Measurements from ENCODE around the gene COL9A3.

COL9A3 gene

DNA sequence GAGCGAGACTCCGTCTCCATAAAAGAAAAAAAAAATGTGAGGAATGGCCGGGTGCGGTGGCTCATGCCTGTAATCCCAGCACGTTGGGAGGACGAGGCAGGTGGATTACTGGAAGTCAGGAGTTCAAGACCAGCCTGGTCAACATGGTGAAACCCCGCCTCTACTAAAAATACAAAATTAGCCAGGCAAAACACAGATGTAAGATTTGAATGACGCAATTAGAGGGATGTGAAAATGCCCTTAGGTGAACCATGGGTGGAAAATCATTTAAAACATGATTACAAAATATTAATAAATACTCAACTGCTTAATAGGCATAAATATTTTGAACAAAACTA lies 20.9 kb downstream of the COL9A3 start:
- Histone ChIP-seq H2BK5ac (ENCODE audit: low read depth, low read length, poor library complexity) (no peak overlapping the region), H3K36me3 (ENCODE audit: control insufficient read depth in 1 of 2, insufficient read depth in 2 of 2, low read length in 2 of 2) (peaks cover 43 to 44% of the 10 kb centered on the region in 2 experiments), H3K27me3 (ENCODE audit: insufficient read depth, low read length) (no peaks in the 10 kb centered on the region), H3K79me1 (ENCODE audit: low read length) (no peaks in the 10 kb centered on the region), H4K12ac (ENCODE audit: low read depth, low read length) (no peak overlapping the region), H3K9me3 (ENCODE audit: insufficient read depth, low read depth, low read length) (no peaks in the 10 kb centered on the region), H3K4me2 (ENCODE audit: low read length) (no peak overlapping the region), H3K9ac (ENCODE audit: low read length) (no peak overlapping the region), H2BK120ac (ENCODE audit: insufficient read depth, low read length, poor library complexity) (no peak overlapping the region), H4K8ac (ENCODE audit: low read depth, low read length) (no peak overlapping the region), H2AFZ (ENCODE audit: insufficient read depth, low read length, poor library complexity) (no peak overlapping the region), H4K91ac (ENCODE audit: low read depth, low read length) (no peak overlapping the region), H3K23ac (ENCODE audit: low read length) (no peak overlapping the region), H3K18ac (ENCODE audit: low read length) (no peak overlapping the region), H2BK12ac (ENCODE audit: low read length) (no peak overlapping the region), H3K27ac (ENCODE audit: low read depth, low read length) (no peak overlapping the region), H3K14ac (ENCODE audit: low read length) (no peak overlapping the region), H3K79me2 (ENCODE audit: control insufficient read depth, insufficient read depth, low read length, poor library complexity) (no peaks in the 10 kb centered on the region), H3K4me1 (ENCODE audit: control insufficient read depth in 1 of 2, insufficient read depth in 2 of 2, low read length in 2 of 2) (peaks cover 3% of the 10 kb centered on the region in 2 experiments), H3K4me3 (ENCODE audit: low read depth, low read length) (no peak overlapping the region), H2AK5ac (ENCODE audit: low read length) (no peak overlapping the region), H3K4ac (ENCODE audit: low read depth, low read length) (no peak overlapping the region)
- WGBS (ENCODE audit: extremely low coverage, insufficient coverage, insufficient read length): no CpG with 5 or more reads among the region's 8 CpGs
- DNase-seq: no peak

- peaks cover 40 to 41% of the 10 kb centered on the region in 2 experiments for H3K36me3 ChIP-seq (ENCODE audit: control insufficient read depth in 1 of 2, insufficient read depth in 2 of 2, low read length in 2 of 2)
- no peak for DNase-seq
- H3K79me1 ChIP-seq (ENCODE audit: low read length): no peaks in the 10 kb centered on the region
- peak overlapping the region; percentile 55 for H3K9ac ChIP-seq (ENCODE audit: low read length)
- no peak overlapping the region for H3K14ac ChIP-seq (ENCODE audit: low read length)
- H3K4me2 ChIP-seq (ENCODE audit: low read length): no peak overlapping the region
- H2BK12ac ChIP-seq (ENCODE audit: low read length): no peak overlapping the region
- H2AK5ac ChIP-seq (ENCODE audit: low read length): no peak overlapping the region
- H3K27me3 ChIP-seq (ENCODE audit: insufficient read depth, low read length): no peaks in the 10 kb centered on the region
- no peak overlapping the region for H2BK5ac ChIP-seq (ENCODE audit: low read depth, low read length, poor library complexity)
- no peak overlapping the region for H3K27ac ChIP-seq (ENCODE audit: low read depth, low read length)
- H4K12ac ChIP-seq (ENCODE audit: low read depth, low read length): no peak overlapping the region
- no peak overlapping the region for H3K23ac ChIP-seq (ENCODE audit: low read length)
- WGBS (ENCODE audit: extremely low coverage, insufficient coverage, insufficient read length): no CpG with 5 or more reads among the region's 27 CpGs
- no peak overlapping the region for H4K91ac ChIP-seq (ENCODE audit: low read depth, low read length)
- H3K18ac ChIP-seq (ENCODE audit: low read length): no peak overlapping the region
- no peak overlapping the region for H3K4me3 ChIP-seq (ENCODE audit: low read depth, low read length)
- H2BK120ac ChIP-seq (ENCODE audit: insufficient read depth, low read length, poor library complexity): no peak overlapping the region
- no peak overlapping the region for H2AFZ ChIP-seq (ENCODE audit: insufficient read depth, low read length, poor library complexity)
- no peak overlapping the region for H4K8ac ChIP-seq (ENCODE audit: low read depth, low read length)
- no peaks in the 10 kb centered on the region for H3K79me2 ChIP-seq (ENCODE audit: control insufficient read depth, insufficient read depth, low read length, poor library complexity)
- H3K4me1 ChIP-seq (ENCODE audit: control insufficient read depth in 1 of 2, insufficient read depth in 2 of 2, low read length in 2 of 2): peaks cover 3% of the 10 kb centered on the region in 2 experiments
- no peak overlapping the region for H3K4ac ChIP-seq (ENCODE audit: low read depth, low read length)
- no peaks in the 10 kb centered on the region for H3K9me3 ChIP-seq (ENCODE audit: insufficient read depth, low read depth, low read length)
These were observed 21.5 kb downstream of the COL9A3 start for GRCh38 chr20:62838128-62838891.

- no peak overlapping the region for H2BK5ac ChIP-seq (ENCODE audit: low read depth, low read length, poor library complexity)
- H3K4ac ChIP-seq (ENCODE audit: low read depth, low read length): no peak overlapping the region
- H2AFZ ChIP-seq (ENCODE audit: insufficient read depth, low read length, poor library complexity): no peak overlapping the region
- no peaks in the 10 kb centered on the region for H3K27me3 ChIP-seq (ENCODE audit: insufficient read depth, low read length)
- DNase-seq: no peak
- no peaks in the 10 kb centered on the region for H3K79me2 ChIP-seq (ENCODE audit: control insufficient read depth, insufficient read depth, low read length, poor library complexity)
- H4K12ac ChIP-seq (ENCODE audit: low read depth, low read length): no peak overlapping the region
- H3K4me2 ChIP-seq (ENCODE audit: low read length): no peak overlapping the region
- no peaks in the 10 kb centered on the region for H3K79me1 ChIP-seq (ENCODE audit: low read length)
- H3K36me3 ChIP-seq (ENCODE audit: control insufficient read depth in 1 of 2, insufficient read depth in 2 of 2, low read length in 2 of 2): peaks cover 40 to 41% of the 10 kb centered on the region in 2 experiments
- no peak overlapping the region for H3K14ac ChIP-seq (ENCODE audit: low read length)
- no peak overlapping the region for H3K23ac ChIP-seq (ENCODE audit: low read length)
- no peak overlapping the region for H3K18ac ChIP-seq (ENCODE audit: low read length)
- no peak overlapping the region for H3K9ac ChIP-seq (ENCODE audit: low read length)
- H2BK12ac ChIP-seq (ENCODE audit: low read length): no peak overlapping the region
- WGBS (ENCODE audit: extremely low coverage, insufficient coverage, insufficient read length): no CpG with 5 or more reads among the region's 8 CpGs
- no peaks in the 10 kb centered on the region for H3K9me3 ChIP-seq (ENCODE audit: insufficient read depth, low read depth, low read length)
- H4K91ac ChIP-seq (ENCODE audit: low read depth, low read length): no peak overlapping the region
- no peak overlapping the region for H3K4me3 ChIP-seq (ENCODE audit: low read depth, low read length)
- no peak overlapping the region for H2BK120ac ChIP-seq (ENCODE audit: insufficient read depth, low read length, poor library complexity)
- H3K27ac ChIP-seq (ENCODE audit: low read depth, low read length): no peak overlapping the region
- H3K4me1 ChIP-seq (ENCODE audit: control insufficient read depth in 1 of 2, insufficient read depth in 2 of 2, low read length in 2 of 2): peaks cover 3% of the 10 kb centered on the region in 2 experiments
- H4K8ac ChIP-seq (ENCODE audit: low read depth, low read length): no peak overlapping the region
- no peak overlapping the region for H2AK5ac ChIP-seq (ENCODE audit: low read length)
These were observed 22.4 kb downstream of the COL9A3 start for GRCh38 chr20:62839261-62839660.

- no peak overlapping the region for H2AFZ ChIP-seq (ENCODE audit: insufficient read depth, low read length, poor library complexity)
- H3K9ac ChIP-seq (ENCODE audit: low read length): no peak overlapping the region
- no peak overlapping the region for H3K27ac ChIP-seq (ENCODE audit: low read depth, low read length)
- H3K79me1 ChIP-seq (ENCODE audit: low read length): no peaks in the 10 kb centered on the region
- no peaks in the 10 kb centered on the region for H3K9me3 ChIP-seq (ENCODE audit: insufficient read depth, low read depth, low read length)
- H3K14ac ChIP-seq (ENCODE audit: low read length): no peak overlapping the region
- no peak overlapping the region for H3K4ac ChIP-seq (ENCODE audit: low read depth, low read length)
- H4K8ac ChIP-seq (ENCODE audit: low read depth, low read length): no peak overlapping the region
- no peak overlapping the region for H3K4me3 ChIP-seq (ENCODE audit: low read depth, low read length)
- no peak overlapping the region for H4K12ac ChIP-seq (ENCODE audit: low read depth, low read length)
- H4K91ac ChIP-seq (ENCODE audit: low read depth, low read length): no peak overlapping the region
- H3K79me2 ChIP-seq (ENCODE audit: control insufficient read depth, insufficient read depth, low read length, poor library complexity): no peaks in the 10 kb centered on the region
- H3K27me3 ChIP-seq (ENCODE audit: insufficient read depth, low read length): no peaks in the 10 kb centered on the region
- H3K4me2 ChIP-seq (ENCODE audit: low read length): no peak overlapping the region
- H2BK12ac ChIP-seq (ENCODE audit: low read length): no peak overlapping the region
- H3K23ac ChIP-seq (ENCODE audit: low read length): no peak overlapping the region
- peaks cover 40 to 41% of the 10 kb centered on the region in 2 experiments for H3K36me3 ChIP-seq (ENCODE audit: control insufficient read depth in 1 of 2, insufficient read depth in 2 of 2, low read length in 2 of 2)
- peaks cover 3% of the 10 kb centered on the region in 2 experiments for H3K4me1 ChIP-seq (ENCODE audit: control insufficient read depth in 1 of 2, insufficient read depth in 2 of 2, low read length in 2 of 2)
- no peak overlapping the region for H3K18ac ChIP-seq (ENCODE audit: low read length)
- H2BK120ac ChIP-seq (ENCODE audit: insufficient read depth, low read length, poor library complexity): no peak overlapping the region
- H2AK5ac ChIP-seq (ENCODE audit: low read length): no peak overlapping the region
- H2BK5ac ChIP-seq (ENCODE audit: low read depth, low read length, poor library complexity): no peak overlapping the region
- DNase-seq: no peak
- no CpG with 5 or more reads among the region's 11 CpGs for WGBS (ENCODE audit: extremely low coverage, insufficient coverage, insufficient read length)
These were observed 23.0 kb downstream of the COL9A3 start for GRCh38 chr20:62839816-62840215.
